SU-DHL-6 (cell line): ENCODE measurements around the gene ATP8A1.

ENCODE experiments used
- H2AFZ ChIP-seq: fragments of 200-600 bp; sonication (generic); 2 replicates; pipeline ENCODE4 v1.6.1; 2014; ENCODE audit warnings: low read depth, mild to moderate bottlenecking, moderate library complexity, mixed read lengths, antibody characterized with exemption, low read length; ENCODE audit not compliant: severe bottlenecking
- H3F3A ChIP-seq: fragments of 200-600 bp; shearing (Covaris generic); 2 replicates; pipeline ENCODE4 v1.6.0; 2016; ENCODE audit warnings: antibody characterized with exemption, mild to moderate bottlenecking; ENCODE audit not compliant: insufficient read depth
- H3K27ac ChIP-seq: fragments of 200-600 bp; sonication (generic); 2 replicates; pipeline ENCODE4 v1.5.1; 2016; ENCODE audit warnings: low read depth, mild to moderate bottlenecking, low read length, moderate library complexity, mixed read lengths
- H3K27me3 ChIP-seq: fragments of 200-600 bp; sonication (generic), shearing (Covaris generic); 2 replicates; pipeline ENCODE4 v1.6.0; 2014; ENCODE audit warnings: mild to moderate bottlenecking, low read length
- H3K36me3 ChIP-seq: fragments of 200-600 bp; sonication (generic); 2 replicates; pipeline ENCODE4 v1.6.1; 2014; ENCODE audit warnings: mild to moderate bottlenecking, low read length, mixed read lengths
- H3K4me2 ChIP-seq: fragments of 300-600, 200-600 bp; shearing (Covaris generic), sonication (generic); 2 replicates; pipeline ENCODE4 v1.6.0; 2014; ENCODE audit warnings: low read length, low read depth, mild to moderate bottlenecking; ENCODE audit not compliant: poor library complexity, severe bottlenecking
- H3K4me3 ChIP-seq: fragments of 200-600 bp; sonication (generic); 2 replicates; pipeline ENCODE4 v1.5.1; 2014; ENCODE audit warnings: antibody characterized with exemption, low read length, mild to moderate bottlenecking, mixed read lengths; ENCODE audit not compliant: insufficient read depth, poor library complexity, severe bottlenecking
- H3K79me2 ChIP-seq: fragments of 200-600 bp; sonication (generic); 2 replicates; pipeline ENCODE4 v1.6.1; 2014; ENCODE audit warnings: mild to moderate bottlenecking, low read length, moderate library complexity; ENCODE audit not compliant: insufficient read depth
- H3K9ac ChIP-seq: fragments of 200-600 bp; sonication (generic); 2 replicates; pipeline ENCODE4 v1.7.0; 2014; ENCODE audit warnings: mild to moderate bottlenecking, low read length
- H3K9me2 ChIP-seq: fragments of 200-600 bp; sonication (generic); replicated peaks from 2 replicates; pipeline ENCODE4 v1.6.1; 2014; ENCODE audit warnings: low read length; ENCODE audit not compliant: insufficient read depth
- H3K9me3 ChIP-seq: fragments of 200-600 bp; sonication (generic); 2 replicates; pipeline ENCODE4 v1.6.1; 2014; ENCODE audit warnings: low read length, mixed read lengths; ENCODE audit not compliant: insufficient read depth
- H4K20me1 ChIP-seq: fragments of 200-600 bp; sonication (generic); 2 replicates; pipeline ENCODE4 v1.6.1; 2014; ENCODE audit warnings: low read depth, mild to moderate bottlenecking, antibody characterized with exemption, low read length, moderate library complexity, mixed read lengths
- CTCF ChIP-seq: fragments of 200-600 bp; sonication (generic); IDR thresholded peaks from one replicate; pipeline ENCODE4 v1.5.1; 2017; ENCODE audit warnings: antibody characterized with exemption, mild to moderate bottlenecking, low read length, moderate library complexity; ENCODE audit not compliant: insufficient read depth, poor library complexity, severe bottlenecking
- EZH2phosphoT487 ChIP-seq: fragments of 200-600 bp; sonication (generic), shearing (Covaris generic); conservative IDR thresholded peaks from 2 replicates; pipeline ENCODE4 v1.6.1; 2018; ENCODE audit warnings: mild to moderate bottlenecking, antibody characterized with exemption, low read length, moderate library complexity, mixed read lengths

ATP8A1 gene

GRCh38 chr4:42617030-42617429 lies 39.9 kb downstream of the ATP8A1 start:
- Histone ChIP-seq H3F3A (no peaks in the 10 kb centered on the region), H3K27me3 (no peaks in the 10 kb centered on the region), H3K9ac (no peak overlapping the region), H2AFZ (no peak overlapping the region), H3K9me2 (no peaks in the 10 kb centered on the region), H3K79me2 (no peaks in the 10 kb centered on the region), H3K4me3 (no peak overlapping the region), H3K4me2 (no peak overlapping the region), H3K9me3 (no peaks in the 10 kb centered on the region), H3K36me3 (no peaks in the 10 kb centered on the region), H3K27ac (no peak overlapping the region), H4K20me1 (no peaks in the 10 kb centered on the region)
- TF ChIP-seq EZH2phosphoT487 (no peak), CTCF (no peak)

DNA sequence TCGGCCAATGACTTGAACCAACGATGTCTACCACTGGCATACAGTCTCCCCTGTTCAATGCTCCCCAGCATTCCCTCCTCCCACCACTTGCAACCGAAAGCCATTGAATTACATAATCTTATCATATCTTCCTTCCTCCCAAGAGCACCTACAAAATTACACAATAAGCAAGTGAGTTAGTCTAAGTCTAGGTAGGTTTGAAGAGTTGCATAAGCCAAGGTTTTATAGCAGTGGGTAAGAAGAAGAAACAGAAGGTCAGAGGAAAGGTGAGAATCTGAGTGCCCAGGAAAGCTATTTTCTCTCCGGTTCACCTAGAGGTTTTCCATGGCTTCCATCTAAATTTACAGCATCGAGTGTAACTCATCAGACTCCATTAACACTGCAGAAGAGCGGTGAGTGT lies 40.3 kb downstream of the ATP8A1 start:
- Histone ChIP-seq H3K36me3 (no peaks in the 10 kb centered on the region), H3K27me3 (no peaks in the 10 kb centered on the region), H3K9ac (no peak overlapping the region), H2AFZ (no peak overlapping the region), H3K9me3 (no peaks in the 10 kb centered on the region), H4K20me1 (no peaks in the 10 kb centered on the region), H3K4me2 (no peak overlapping the region), H3K27ac (no peak overlapping the region), H3F3A (no peaks in the 10 kb centered on the region), H3K79me2 (no peaks in the 10 kb centered on the region), H3K4me3 (no peak overlapping the region), H3K9me2 (no peaks in the 10 kb centered on the region)
- TF ChIP-seq EZH2phosphoT487 (no peak), CTCF (no peak)

DNA sequence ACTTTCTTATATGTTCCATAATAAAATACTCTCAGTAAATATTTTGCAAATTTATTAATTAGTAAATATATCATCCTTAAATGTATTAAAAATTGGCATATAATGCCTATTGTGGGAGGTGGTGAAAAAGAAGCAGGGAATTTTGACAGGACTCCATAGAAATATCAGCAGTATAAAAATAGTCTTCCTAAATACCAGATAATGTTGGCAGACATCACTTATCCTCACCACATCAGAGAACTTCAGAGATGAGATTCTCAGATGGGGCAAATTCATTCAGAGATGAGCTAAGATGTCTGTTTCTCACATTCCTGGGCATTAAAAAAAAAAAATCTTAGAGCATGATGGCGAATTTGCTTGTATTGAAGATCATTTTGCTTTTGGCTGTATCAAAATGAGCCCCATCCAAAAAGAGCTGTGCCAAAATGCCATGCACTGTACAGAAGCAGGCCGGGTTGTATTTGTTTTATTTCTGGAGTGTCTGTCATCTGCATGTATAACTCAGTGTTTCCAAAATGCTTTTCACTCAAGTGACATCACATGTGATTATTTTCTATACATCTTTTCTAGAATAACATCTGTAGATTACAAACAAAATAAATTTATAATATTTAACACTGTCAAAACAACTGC lies 41.7 kb downstream of the ATP8A1 start:
- no peak for TF ChIP-seq CTCF
- no peak for TF ChIP-seq EZH2phosphoT487
- H3F3A ChIP-seq = no peaks in the 10 kb centered on the region

More for the DNA sequence above, 41.7 kb downstream of the ATP8A1 start:
- no peaks in the 10 kb centered on the region for H4K20me1 ChIP-seq
- no peaks in the 10 kb centered on the region for H3K36me3 ChIP-seq
- no peak overlapping the region for H3K4me2 ChIP-seq
- no peak overlapping the region for H3K27ac ChIP-seq
- H3K9me3 ChIP-seq = no peaks in the 10 kb centered on the region
- H2AFZ ChIP-seq = no peak overlapping the region
- no peak overlapping the region for H3K9ac ChIP-seq
- H3K4me3 ChIP-seq = no peak overlapping the region
- H3K9me2 ChIP-seq = no peaks in the 10 kb centered on the region
- no peaks in the 10 kb centered on the region for H3K79me2 ChIP-seq
- no peaks in the 10 kb centered on the region for H3K27me3 ChIP-seq
